ENCODE measurements around the gene G3BP2.
"Not testable (repeated sequence)": the region's sequence is repeated elsewhere in the genome, so short reads cannot be mapped to it uniquely, and the experiment has no call there.

Gene G3BP2

GRCh38 chr4:75671802-75672421, 1.3 kb downstream of the G3BP2 start:
- no peak for DNase-seq
- peaks cover 48% of the 10 kb centered on the region for H3K4me1 Mint-ChIP-seq
- H3K9me3 Mint-ChIP-seq: no peaks in the 10 kb centered on the region
- no peaks in the 10 kb centered on the region for H3K27me3 Mint-ChIP-seq
- H3K4me3 Mint-ChIP-seq: peak overlapping the region; percentile 97 to 99
- ATAC-seq: no peak
- peak overlapping the region; percentile 99 to 100 for H3K27ac Mint-ChIP-seq

- Mint-ChIP-seq H3K4me1 (peaks cover 63% of the 10 kb centered on the region), H3K27me3 (no peaks in the 10 kb centered on the region), H3K27ac (peak overlapping the region in 1 of 2 donors; percentile 22), H3K4me3 (peak overlapping the region; percentile 55 to 97), H3K9me3 (no peaks in the 10 kb centered on the region)
- DNase-seq (no peak), ATAC-seq (no peak)
Measured at GRCh38 chr4:75668596-75668995, 4.6 kb downstream of the G3BP2 start.

- Mint-ChIP-seq H3K4me1 (peaks cover 66% of the 10 kb centered on the region), H3K27ac (peak overlapping the region; percentile 87 to 97), H3K4me3 (peak overlapping the region; percentile 55 to 97)
- not testable (repeated sequence) for H3K9me3 Mint-ChIP-seq, H3K27me3 Mint-ChIP-seq, ATAC-seq, DNase-seq
Measured at GRCh38 chr4:75667636-75668035, 5.6 kb downstream of the G3BP2 start.

- Mint-ChIP-seq H3K4me3 (peak overlapping the region; percentile 74 to 97), H3K4me1 (peaks cover 72% of the 10 kb centered on the region), H3K9me3 (no peaks in the 10 kb centered on the region), H3K27ac (peak overlapping the region; percentile 97 to 99), H3K27me3 (no peaks in the 10 kb centered on the region)
- ATAC-seq: peak; percentile 83
- no peak for DNase-seq
Measured at GRCh38 chr4:75666299-75666698, 6.9 kb downstream of the G3BP2 start.

GRCh38 chr4:75664604-75665003, 8.6 kb downstream of the G3BP2 start:
- not testable (repeated sequence) for H3K27me3 Mint-ChIP-seq, DNase-seq, H3K9me3 Mint-ChIP-seq, ATAC-seq
- Mint-ChIP-seq H3K27ac (peak overlapping the region in 1 of 2 donors; percentile 97), H3K4me1 (peaks cover 71% of the 10 kb centered on the region), H3K4me3 (peak overlapping the region; percentile 9 to 62)

- H3K4me1 Mint-ChIP-seq: peaks cover 71% of the 10 kb centered on the region
- no peaks in the 10 kb centered on the region for H3K9me3 Mint-ChIP-seq
- DNase-seq (no peak), ATAC-seq (no peak)
- no peaks in the 10 kb centered on the region for H3K27me3 Mint-ChIP-seq
- H3K4me3 Mint-ChIP-seq: peak overlapping the region in 1 of 2 donors; percentile 29
- peak overlapping the region in 1 of 2 donors; percentile 86 for H3K27ac Mint-ChIP-seq
Measured at GRCh38 chr4:75662626-75663025, 10.6 kb downstream of the G3BP2 start.

GRCh38 chr4:75660491-75660890, 12.7 kb downstream of the G3BP2 start:
- H3K4me1 Mint-ChIP-seq: peaks cover 71% of the 10 kb centered on the region

GRCh38 chr4:75659512-75660031, 13.6 kb downstream of the G3BP2 start:
- ATAC-seq (no peak), DNase-seq (no peak)
- H3K27me3 Mint-ChIP-seq: no peaks in the 10 kb centered on the region
- H3K27ac Mint-ChIP-seq: peak overlapping the region in 1 of 2 donors; percentile 25
- no peaks in the 10 kb centered on the region for H3K9me3 Mint-ChIP-seq
- no peak overlapping the region for H3K4me3 Mint-ChIP-seq
- peaks cover 73% of the 10 kb centered on the region for H3K4me1 Mint-ChIP-seq

More at GRCh38 chr4:75660491-75660890, 12.7 kb downstream of the G3BP2 start:
- Mint-ChIP-seq H3K27me3 (no peaks in the 10 kb centered on the region), H3K27ac (no peak overlapping the region), H3K9me3 (no peaks in the 10 kb centered on the region), H3K4me3 (no peak overlapping the region)
- ATAC-seq (no peak), DNase-seq (no peak)

- peak overlapping the region in 1 of 2 donors; percentile 22 for H3K4me3 Mint-ChIP-seq
- peaks cover 80% of the 10 kb centered on the region for H3K4me1 Mint-ChIP-seq
- no peak for ATAC-seq
- H3K9me3 Mint-ChIP-seq: no peaks in the 10 kb centered on the region
- no peaks in the 10 kb centered on the region for H3K27me3 Mint-ChIP-seq
- peak overlapping the region in 1 of 2 donors; percentile 62 for H3K27ac Mint-ChIP-seq
- DNase-seq: no peak
Measured at GRCh38 chr4:75658876-75659275, 14.3 kb downstream of the G3BP2 start.

- H3K27me3 Mint-ChIP-seq: no peaks in the 10 kb centered on the region
- DNase-seq (no peak), ATAC-seq (peak; percentile 95)
- peaks cover 73% of the 10 kb centered on the region for H3K4me1 Mint-ChIP-seq
- H3K27ac Mint-ChIP-seq: peak overlapping the region; percentile 98 to 99
- H3K4me3 Mint-ChIP-seq: peak overlapping the region; percentile 50 to 88
- no peaks in the 10 kb centered on the region for H3K9me3 Mint-ChIP-seq
Measured at GRCh38 chr4:75655562-75655961, 17.6 kb downstream of the G3BP2 start.

- H3K27me3 Mint-ChIP-seq: no peaks in the 10 kb centered on the region
- peak overlapping the region; percentile 50 to 88 for H3K4me3 Mint-ChIP-seq
- no peaks in the 10 kb centered on the region for H3K9me3 Mint-ChIP-seq
- peaks cover 71% of the 10 kb centered on the region for H3K4me1 Mint-ChIP-seq
- DNase-seq (no peak), ATAC-seq (peak; percentile 48)
- peak overlapping the region; percentile 98 to 99 for H3K27ac Mint-ChIP-seq
Measured at GRCh38 chr4:75654905-75655304, 18.3 kb downstream of the G3BP2 start.

GRCh38 chr4:75653845-75654503, 19.2 kb downstream of the G3BP2 start:
- no peak for DNase-seq
- peaks cover 62% of the 10 kb centered on the region for H3K4me1 Mint-ChIP-seq

GRCh38 chr4:75644095-75644494, 29.1 kb downstream of the G3BP2 start:
- Mint-ChIP-seq H3K4me1 (peaks cover 38% of the 10 kb centered on the region), H3K9me3 (no peaks in the 10 kb centered on the region), H3K27ac (peak overlapping the region; percentile 19 to 22), H3K4me3 (no peak overlapping the region), H3K27me3 (no peaks in the 10 kb centered on the region)
- no peak for DNase-seq
- ATAC-seq: no peak

More at GRCh38 chr4:75653845-75654503, 19.2 kb downstream of the G3BP2 start:
- peak overlapping the region; percentile 88 to 97 for H3K27ac Mint-ChIP-seq
- no peaks in the 10 kb centered on the region for H3K9me3 Mint-ChIP-seq
- H3K27me3 Mint-ChIP-seq: no peaks in the 10 kb centered on the region
- peak; percentile 53 for ATAC-seq
- H3K4me3 Mint-ChIP-seq: peak overlapping the region; percentile 71 to 88

- Mint-ChIP-seq H3K27ac (no peak overlapping the region), H3K4me3 (no peak overlapping the region), H3K4me1 (peaks cover 38% of the 10 kb centered on the region), H3K9me3 (no peaks in the 10 kb centered on the region), H3K27me3 (no peaks in the 10 kb centered on the region)
- ATAC-seq: no peak
- no peak for DNase-seq
Measured at GRCh38 chr4:75643651-75644050, 29.6 kb downstream of the G3BP2 start.

GRCh38 chr4:75639124-75639695, 34.0 kb downstream of the G3BP2 start:
- DNase-seq: no peak
- ATAC-seq: peak; percentile 26
- H3K27me3 Mint-ChIP-seq: no peaks in the 10 kb centered on the region
- peaks cover 19% of the 10 kb centered on the region for H3K4me1 Mint-ChIP-seq
- peak overlapping the region in 1 of 2 donors; percentile 13 for H3K27ac Mint-ChIP-seq
- H3K4me3 Mint-ChIP-seq: no peak overlapping the region
- H3K9me3 Mint-ChIP-seq: no peaks in the 10 kb centered on the region

GRCh38 chr4:75637827-75638226, 35.4 kb downstream of the G3BP2 start:
- peak overlapping the region in 1 of 2 donors; percentile 35 for H3K27ac Mint-ChIP-seq
- H3K4me3 Mint-ChIP-seq: no peak overlapping the region
- peaks cover 28% of the 10 kb centered on the region for H3K4me1 Mint-ChIP-seq
- no peaks in the 10 kb centered on the region for H3K27me3 Mint-ChIP-seq
- ATAC-seq (peak; percentile 18), DNase-seq (no peak)
- H3K9me3 Mint-ChIP-seq: no peaks in the 10 kb centered on the region
